SK-N-SH (cell line): ENCODE results near the gene PPP1R3G. TPM values are rescaled to one million over a fixed set of nuclear protein-coding genes. Genes with fewer than 3 reads are reported as not detected.
A peak's percentile ranks its signal among the peaks of the same experiment; 100 is the strongest.

Experiments used
- CTCF ChIA-PET: fragments of 300-600, 350-600 bp; formaldehyde crosslinking; extraction: SDS; loops from one replicate; lab custom pipeline; 2021; lab: Yijun Ruan, JAX
- POLR2A ChIA-PET: fragments of 350-600 bp; sonication (Branson Sonifier 250); formaldehyde crosslinking; extraction: SDS; loops from one replicate; lab custom pipeline; 2020; ENCODE audit warnings: antibody characterized with exemption, inconsistent platforms; lab: Yijun Ruan, JAX
- DNase-seq: peaks from one replicate; pipeline ENCODE4 v3.0.0; 2012
- H2AFZ ChIP-seq: fragments of 200-600 bp; sonication (generic); 2 replicates; pipeline ENCODE4 v1.8.1; 2016; ENCODE audit warnings: antibody characterized with exemption, mild to moderate bottlenecking, low read depth
- H3F3A ChIP-seq: fragments of 200-600 bp; sonication (generic); replicated peaks from 2 replicates; pipeline ENCODE3; 2016; ENCODE audit warnings: antibody characterized with exemption, mild to moderate bottlenecking; ENCODE audit not compliant: insufficient read depth
- H3K27ac ChIP-seq, 2 experiments: fragments of 200-500 bp in 1 of 2; fragments of 200-600 bp in 1 of 2; sonication (Bioruptor generic) in 1 of 2; sonication (generic), shearing (Covaris generic) in 1 of 2; 2 replicates each; pipeline versions ENCODE4 v1.5.1 to v1.6.1; 2014 to 2016; ENCODE audit warnings: low read depth in 2 of 2, inconsistent platforms in 1 of 2, low read length in 1 of 2, mild to moderate bottlenecking in 1 of 2, mixed read lengths in 1 of 2
- H3K27me3 ChIP-seq: fragments of 200-600 bp; sonication (generic), shearing (Covaris generic); 2 replicates; pipeline ENCODE4 v1.6.1; 2016; ENCODE audit warnings: mixed run types; ENCODE audit not compliant: insufficient read depth
- H3K36me3 ChIP-seq, 2 experiments: fragments of 200-500 bp in 1 of 2; fragments of 200-600 bp in 1 of 2; sonication (Bioruptor generic) in 1 of 2; sonication (generic) in 1 of 2; replicated peaks in 1 of 2; 2 replicates each; pipeline versions ENCODE3 to v1.5.1; 2014 to 2016; ENCODE audit warnings: low read length in 1 of 2, mild to moderate bottlenecking in 1 of 2; ENCODE audit not compliant: insufficient read depth in 2 of 2, control insufficient read depth in 1 of 2
- H3K4me1 ChIP-seq, 2 experiments: fragments of 200-500 bp in 1 of 2; fragments of 200-600 bp in 1 of 2; sonication (Bioruptor generic) in 1 of 2; sonication (generic), shearing (Covaris generic) in 1 of 2; 2 replicates each; pipeline versions ENCODE4 v1.5.1 to v1.6.1; 2014 to 2016; ENCODE audit warnings: low read depth in 1 of 2, low read length in 1 of 2, mixed run types in 1 of 2; ENCODE audit not compliant: insufficient read depth in 2 of 2, control insufficient read depth in 1 of 2
- H3K4me2 ChIP-seq: fragments of 200-600 bp; sonication (generic), shearing (Covaris generic); 2 replicates; pipeline ENCODE4 v1.6.1; 2017; ENCODE audit warnings: mixed run types
- H3K4me3 ChIP-seq, 2 experiments: fragments of 200-500 bp in 1 of 2; fragments of 200-600 bp in 1 of 2; sonication (Bioruptor generic) in 1 of 2; sonication (generic), shearing (Covaris generic) in 1 of 2; 2 replicates each; pipeline versions ENCODE4 v1.5.1 to v1.8.1; 2014 to 2016; ENCODE audit warnings: low read depth in 2 of 2, inconsistent platforms in 1 of 2, low read length in 1 of 2, mild to moderate bottlenecking in 1 of 2, mixed read lengths in 1 of 2, moderate library complexity in 1 of 2
- H3K79me2 ChIP-seq: fragments of 200-600 bp; sonication (generic); 2 replicates; pipeline ENCODE4 v1.8.1; 2017; ENCODE audit warnings: mild to moderate bottlenecking; ENCODE audit not compliant: insufficient read depth
- H3K9ac ChIP-seq: fragments of 200-600 bp; sonication (generic); 2 replicates; pipeline ENCODE4 v1.6.1; 2017; ENCODE audit warnings: mixed run types
- H3K9me2 ChIP-seq: fragments of 200-600 bp; sonication (generic); 2 replicates; pipeline ENCODE4 v1.6.1; 2017; ENCODE audit warnings: mixed run types
- H3K9me3 ChIP-seq: fragments of 200-600 bp; sonication (generic); 2 replicates; pipeline ENCODE4 v1.6.1; 2017; ENCODE audit warnings: mixed run types, mild to moderate bottlenecking, moderate library complexity
- H4K20me1 ChIP-seq: fragments of 200-600 bp; sonication (generic); 2 replicates; pipeline ENCODE4 v1.6.1; 2017; ENCODE audit warnings: mild to moderate bottlenecking, mixed run types; ENCODE audit not compliant: insufficient read depth
- CHD2 ChIP-seq: fragments of 150-350 bp; IDR thresholded peaks from 2 replicates; pipeline ENCODE4 v1.6.1; 2018; ENCODE audit warnings: low read length; ENCODE audit not compliant: partially characterized antibody
- EZH2phosphoT487 ChIP-seq: fragments of 200-600 bp; sonication (generic); IDR thresholded peaks from 2 replicates; pipeline ENCODE4 v1.6.1; 2017; ENCODE audit warnings: low read depth, mixed run types, mild to moderate bottlenecking, antibody characterized with exemption, moderate library complexity, borderline replicate concordance
- FOSL2 ChIP-seq: IDR thresholded peaks from 2 replicates; pipeline ENCODE4 v1.4.0; 2012; ENCODE audit warnings: low read depth, mild to moderate bottlenecking, moderate library complexity, borderline replicate concordance
- FOXJ3 ChIP-seq: sonication (generic); formaldehyde crosslinking; IDR thresholded peaks from 2 replicates; pipeline ENCODE4 v1.5.1; 2020; ENCODE audit warnings: mild to moderate bottlenecking, missing genetic modification reagents
- TCF12 ChIP-seq: IDR thresholded peaks from 2 replicates; pipeline ENCODE4 v1.4.0; 2012
- WGBS: methylation state at CpG from one replicate; pipeline ENCODE4 v1.1.6; 2017; ENCODE audit warnings: low lambda C conversion rate; 5-methylcytosine and 5-hydroxymethylcytosine counted together
- polyA plus RNA-seq, 3 experiments: library from polyadenylated mRNA; depleted of rRNA; stranded (reverse); fragments of >200 nt; gene quantifications; 2 replicates each; pipeline ENCODE4 v1.2.3, GENCODE V29; 2012
- TF ChIP-seq, protein P1 (sequence below): IDR thresholded peaks from 2 replicates; pipeline ENCODE4 v1.4.0; 2012; ENCODE audit warnings: low read depth
- TF ChIP-seq, protein P2 (sequence below): IDR thresholded peaks from 2 replicates; pipeline ENCODE4 v1.4.0; 2012; ENCODE audit warnings: low read depth, borderline replicate concordance
- TF ChIP-seq, protein P3 (sequence below): IDR thresholded peaks from 2 replicates; pipeline ENCODE4 v1.6.1; 2012; ENCODE audit warnings: mild to moderate bottlenecking, low read depth, low read length, moderate library complexity
- TF ChIP-seq, protein P4 (sequence below): fragments of 150-350 bp; IDR thresholded peaks from 2 replicates; pipeline ENCODE4 v1.6.1; 2016; ENCODE audit warnings: mild to moderate bottlenecking, low read depth, low read length

PPP1R3G gene
- polyA plus RNA-seq, 1 of the 3 experiments (the other 2 are of a cell fraction), result 0.10 TPM

DNA sequence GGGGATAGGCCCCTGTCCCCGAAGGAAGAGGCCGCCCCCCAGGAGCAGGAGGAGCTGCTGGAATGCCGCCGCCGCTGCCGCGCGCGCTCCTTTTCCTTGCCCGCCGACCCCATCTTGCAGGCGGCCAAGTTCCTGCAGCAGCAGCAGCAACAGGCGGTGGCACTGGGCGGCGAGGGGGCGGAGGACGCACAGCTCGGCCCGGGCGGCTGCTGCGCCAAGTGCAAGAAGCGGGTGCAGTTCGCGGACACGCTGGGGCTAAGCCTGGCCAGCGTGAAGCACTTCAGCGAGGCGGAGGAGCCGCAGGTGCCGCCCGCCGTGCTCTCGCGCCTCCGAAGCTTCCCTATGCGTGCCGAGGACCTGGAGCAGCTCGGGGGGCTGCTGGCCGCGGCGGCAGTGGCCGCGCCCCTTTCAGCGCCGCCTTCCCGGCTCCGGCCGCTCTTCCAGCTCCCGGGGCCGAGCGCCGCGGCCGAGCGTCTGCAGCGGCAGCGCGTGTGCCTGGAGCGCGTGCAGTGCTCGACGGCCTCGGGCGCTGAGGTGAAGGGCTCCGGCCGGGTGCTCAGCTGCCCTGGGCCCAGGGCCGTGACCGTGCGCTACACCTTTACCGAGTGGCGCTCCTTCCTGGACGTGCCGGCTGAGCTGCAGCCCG lies 630 bp downstream of the PPP1R3G start:
- Histone ChIP-seq H3K4me2 (peak overlapping the region; percentile 92), H3F3A (no peaks in the 10 kb centered on the region), H3K4me3 (peak overlapping the region; percentile 52 to 69), H3K27ac (no peak overlapping the region), H4K20me1 (no peaks in the 10 kb centered on the region), H3K4me1 (peaks cover 0 to 8% of the 10 kb centered on the region in 2 experiments; a peak in 1 of 4 replicates), H3K9ac (no peak overlapping the region), H3K36me3 (no peaks in the 10 kb centered on the region), H3K27me3 (no peaks in the 10 kb centered on the region), H2AFZ (peak overlapping the region; percentile 83; the same call in 1 of the 2 replicates), H3K79me2 (no peaks in the 10 kb centered on the region), H3K9me2 (no peaks in the 10 kb centered on the region), H3K9me3 (no peaks in the 10 kb centered on the region)
- POLR2A ChIA-PET, result no interaction called here
- DNase-seq, result peak; percentile 76
- TF ChIP-seq, protein P1, sequence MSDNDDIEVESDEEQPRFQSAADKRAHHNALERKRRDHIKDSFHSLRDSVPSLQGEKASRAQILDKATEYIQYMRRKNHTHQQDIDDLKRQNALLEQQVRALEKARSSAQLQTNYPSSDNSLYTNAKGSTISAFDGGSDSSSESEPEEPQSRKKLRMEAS, result peak; percentile 53; the same call in 1 of the 2 replicates
- no peak for TF ChIP-seq FOSL2
- no CpG with 5 or more reads among the region's 74 CpGs for WGBS
- CTCF ChIA-PET, result interaction anchor here (0.7 kb wide), 1 partner anchor 1665 kb away, joined by 3 read pairs; no protein-coding TSS in a partner anchor

DNA sequence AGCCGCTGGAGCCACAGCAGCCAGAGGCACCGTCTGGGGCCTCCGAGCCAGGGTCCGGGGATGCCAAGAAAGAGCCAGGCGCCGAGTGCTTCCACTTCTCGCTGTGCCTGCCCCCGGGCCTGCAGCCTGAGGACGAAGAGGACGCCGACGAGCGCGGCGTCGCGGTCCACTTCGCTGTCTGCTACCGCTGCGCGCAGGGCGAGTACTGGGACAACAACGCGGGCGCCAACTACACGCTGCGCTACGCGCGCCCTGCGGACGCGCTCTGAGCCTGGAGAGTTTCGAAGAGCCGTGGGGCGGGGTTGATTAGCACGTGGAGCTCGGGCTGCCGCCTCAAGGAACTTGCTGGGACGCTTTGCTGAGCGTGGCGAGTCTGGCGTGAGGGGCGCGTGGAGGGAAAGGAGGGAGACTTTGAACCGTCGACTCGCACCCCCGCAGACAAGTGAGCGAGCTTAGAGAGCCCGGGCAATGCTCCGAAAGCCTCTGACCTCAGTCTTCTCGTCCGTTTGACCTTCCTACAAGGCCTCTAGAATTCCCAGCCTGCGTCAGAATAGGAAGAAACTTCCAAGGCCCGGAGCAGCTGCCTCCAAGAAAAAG lies 1.3 kb downstream of the PPP1R3G start:
- Histone ChIP-seq H3K27ac (no peak overlapping the region), H3K79me2 (no peaks in the 10 kb centered on the region), H3K4me1 (peaks cover 0 to 8% of the 10 kb centered on the region in 2 experiments; a peak in 1 of 4 replicates), H3K4me2 (peak overlapping the region; percentile 92; the same call in 1 of the 2 replicates), H3K36me3 (no peaks in the 10 kb centered on the region), H3K9me2 (no peaks in the 10 kb centered on the region), H3K9me3 (no peaks in the 10 kb centered on the region), H4K20me1 (no peaks in the 10 kb centered on the region), H3K27me3 (no peaks in the 10 kb centered on the region), H3F3A (no peaks in the 10 kb centered on the region), H2AFZ (no peak overlapping the region), H3K4me3 (peak overlapping the region in 1 of 2 experiments; percentile 52; a peak in 2 of 4 replicates), H3K9ac (no peak overlapping the region)
- WGBS, result 49% methylated on average over 50 of the region's 56 CpGs
- TF ChIP-seq TCF12 (no peak), EZH2phosphoT487 (no peak), FOXJ3 (no peak), FOSL2 (no peak), CHD2 (no peak)
- TF ChIP-seq, protein P2, sequence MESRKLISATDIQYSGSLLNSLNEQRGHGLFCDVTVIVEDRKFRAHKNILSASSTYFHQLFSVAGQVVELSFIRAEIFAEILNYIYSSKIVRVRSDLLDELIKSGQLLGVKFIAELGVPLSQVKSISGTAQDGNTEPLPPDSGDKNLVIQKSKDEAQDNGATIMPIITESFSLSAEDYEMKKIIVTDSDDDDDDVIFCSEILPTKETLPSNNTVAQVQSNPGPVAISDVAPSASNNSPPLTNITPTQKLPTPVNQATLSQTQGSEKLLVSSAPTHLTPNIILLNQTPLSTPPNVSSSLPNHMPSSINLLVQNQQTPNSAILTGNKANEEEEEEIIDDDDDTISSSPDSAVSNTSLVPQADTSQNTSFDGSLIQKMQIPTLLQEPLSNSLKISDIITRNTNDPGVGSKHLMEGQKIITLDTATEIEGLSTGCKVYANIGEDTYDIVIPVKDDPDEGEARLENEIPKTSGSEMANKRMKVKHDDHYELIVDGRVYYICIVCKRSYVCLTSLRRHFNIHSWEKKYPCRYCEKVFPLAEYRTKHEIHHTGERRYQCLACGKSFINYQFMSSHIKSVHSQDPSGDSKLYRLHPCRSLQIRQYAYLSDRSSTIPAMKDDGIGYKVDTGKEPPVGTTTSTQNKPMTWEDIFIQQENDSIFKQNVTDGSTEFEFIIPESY, result no peak
- TF ChIP-seq, protein P3, sequence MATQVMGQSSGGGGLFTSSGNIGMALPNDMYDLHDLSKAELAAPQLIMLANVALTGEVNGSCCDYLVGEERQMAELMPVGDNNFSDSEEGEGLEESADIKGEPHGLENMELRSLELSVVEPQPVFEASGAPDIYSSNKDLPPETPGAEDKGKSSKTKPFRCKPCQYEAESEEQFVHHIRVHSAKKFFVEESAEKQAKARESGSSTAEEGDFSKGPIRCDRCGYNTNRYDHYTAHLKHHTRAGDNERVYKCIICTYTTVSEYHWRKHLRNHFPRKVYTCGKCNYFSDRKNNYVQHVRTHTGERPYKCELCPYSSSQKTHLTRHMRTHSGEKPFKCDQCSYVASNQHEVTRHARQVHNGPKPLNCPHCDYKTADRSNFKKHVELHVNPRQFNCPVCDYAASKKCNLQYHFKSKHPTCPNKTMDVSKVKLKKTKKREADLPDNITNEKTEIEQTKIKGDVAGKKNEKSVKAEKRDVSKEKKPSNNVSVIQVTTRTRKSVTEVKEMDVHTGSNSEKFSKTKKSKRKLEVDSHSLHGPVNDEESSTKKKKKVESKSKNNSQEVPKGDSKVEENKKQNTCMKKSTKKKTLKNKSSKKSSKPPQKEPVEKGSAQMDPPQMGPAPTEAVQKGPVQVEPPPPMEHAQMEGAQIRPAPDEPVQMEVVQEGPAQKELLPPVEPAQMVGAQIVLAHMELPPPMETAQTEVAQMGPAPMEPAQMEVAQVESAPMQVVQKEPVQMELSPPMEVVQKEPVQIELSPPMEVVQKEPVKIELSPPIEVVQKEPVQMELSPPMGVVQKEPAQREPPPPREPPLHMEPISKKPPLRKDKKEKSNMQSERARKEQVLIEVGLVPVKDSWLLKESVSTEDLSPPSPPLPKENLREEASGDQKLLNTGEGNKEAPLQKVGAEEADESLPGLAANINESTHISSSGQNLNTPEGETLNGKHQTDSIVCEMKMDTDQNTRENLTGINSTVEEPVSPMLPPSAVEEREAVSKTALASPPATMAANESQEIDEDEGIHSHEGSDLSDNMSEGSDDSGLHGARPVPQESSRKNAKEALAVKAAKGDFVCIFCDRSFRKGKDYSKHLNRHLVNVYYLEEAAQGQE, result no peak
- TF ChIP-seq, protein P4, sequence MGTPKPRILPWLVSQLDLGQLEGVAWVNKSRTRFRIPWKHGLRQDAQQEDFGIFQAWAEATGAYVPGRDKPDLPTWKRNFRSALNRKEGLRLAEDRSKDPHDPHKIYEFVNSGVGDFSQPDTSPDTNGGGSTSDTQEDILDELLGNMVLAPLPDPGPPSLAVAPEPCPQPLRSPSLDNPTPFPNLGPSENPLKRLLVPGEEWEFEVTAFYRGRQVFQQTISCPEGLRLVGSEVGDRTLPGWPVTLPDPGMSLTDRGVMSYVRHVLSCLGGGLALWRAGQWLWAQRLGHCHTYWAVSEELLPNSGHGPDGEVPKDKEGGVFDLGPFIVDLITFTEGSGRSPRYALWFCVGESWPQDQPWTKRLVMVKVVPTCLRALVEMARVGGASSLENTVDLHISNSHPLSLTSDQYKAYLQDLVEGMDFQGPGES, result no peak
- ChIA-PET POLR2A (no interaction called here), CTCF (interaction anchor here (0.7 kb wide), 1 partner anchor 1665 kb away, joined by 3 read pairs; no protein-coding TSS in a partner anchor)
- DNase-seq, result no peak
